HG03139 (cell line): Measurements from ENCODE around the gene RFXANK.
"Not testable (repeated sequence)": the region's sequence is repeated elsewhere in the genome, so short reads cannot be mapped to it uniquely, and the experiment has no call there.

Experiments
- ATAC-seq: cut with Tn5 transposase; IDR thresholded peaks from one replicate; pipeline ENCODE4 v1.9.1; 2021; ENCODE audit not compliant: unreplicated experiment

The RFXANK gene

GRCh38 chr19:19204181-19204580 lies 12.1 kb downstream of the RFXANK start:
- ATAC-seq, result no peak

GRCh38 chr19:19205416-19206410 lies 13.7 kb downstream of the RFXANK start:
- no peak for ATAC-seq

GRCh38 chr19:19206938-19207337 lies 14.9 kb downstream of the RFXANK start:
- ATAC-seq, result no peak

- no peak for ATAC-seq
These were observed 15.8 kb downstream of the RFXANK start for GRCh38 chr19:19207637-19208572.

GRCh38 chr19:19209372-19209771 lies 17.3 kb downstream of the RFXANK start:
- no peak for ATAC-seq

- ATAC-seq, result no peak
These were observed 19.7 kb downstream of the RFXANK start, which contains the start of gene NCAN for GRCh38 chr19:19211499-19212420. Gene NCAN, plus strand, starts transcription at chr19:19211958. Its CDS starts 4,996 bp downstream, at chr19:19216954.

GRCh38 chr19:19212916-19213315 lies 20.9 kb downstream of the RFXANK start:
- no peak for ATAC-seq

GRCh38 chr19:19213426-19214158 lies 21.5 kb downstream of the RFXANK start:
- ATAC-seq, result no peak

- no peak for ATAC-seq
These were observed 22.1 kb downstream of the RFXANK start for GRCh38 chr19:19214159-19214490.

GRCh38 chr19:19214892-19215291 lies 22.8 kb downstream of the RFXANK start:
- ATAC-seq, result no peak

GRCh38 chr19:19215792-19216191 lies 23.7 kb downstream of the RFXANK start:
- ATAC-seq, result no peak

GRCh38 chr19:19217099-19217498 lies 25.0 kb downstream of the RFXANK start:
- ATAC-seq, result no peak

- ATAC-seq, result no peak
These were observed 26.9 kb downstream of the RFXANK start for GRCh38 chr19:19218911-19219310.

- not testable (repeated sequence) for ATAC-seq
These were observed 28.9 kb downstream of the RFXANK start for GRCh38 chr19:19221000-19221399.

GRCh38 chr19:19223060-19223459 lies 31.0 kb downstream of the RFXANK start:
- no peak for ATAC-seq

GRCh38 chr19:19223636-19224035 lies 31.6 kb downstream of the RFXANK start:
- no peak for ATAC-seq

- ATAC-seq, result no peak
These were observed 32.2 kb downstream of the RFXANK start for GRCh38 chr19:19224150-19224851.

- no peak for ATAC-seq
These were observed 32.9 kb downstream of the RFXANK start for GRCh38 chr19:19224852-19225494.

GRCh38 chr19:19226204-19226603 lies 34.1 kb downstream of the RFXANK start:
- no peak for ATAC-seq
